Keratinocyte (primary cell): ENCODE data around the gene ZNF778.

Experiments
- CTCF ChIP-seq, 3 experiments: IDR thresholded peaks in 1 of 3; conservative IDR thresholded peaks in 1 of 3; optimal IDR thresholded peaks in 1 of 3; 2 replicates in 2 of 3; 3 replicates in 1 of 3; pipeline versions ENCODE3 to v1.5.1; 2011; ENCODE audit warnings: low read length in 3 of 3, mild to moderate bottlenecking in 3 of 3, moderate library complexity in 2 of 3, control low read depth in 1 of 3, inconsistent platforms in 1 of 3; ENCODE audit not compliant: insufficient read depth in 2 of 3; ENCODE audit errors: extremely low read depth in 1 of 3
- EZH2 ChIP-seq: IDR thresholded peaks from one replicate; pipeline ENCODE4 v1.6.1; 2012; ENCODE audit warnings: inconsistent platforms, mild to moderate bottlenecking, low read length, moderate library complexity

GRCh38 chr16:89176147-89176690 lies 41.3 kb upstream of the ZNF778 start:
- TF ChIP-seq EZH2 (no peak), CTCF (optimal IDR thresholded peaks at IDR 0.05 in 1 of 3, IDR thresholded peaks at IDR 0.05 in 1 of 3, conservative IDR thresholded peaks at IDR 0.05 in 1 of 3; ENCODE audit: extremely low read depth in 1 of 3, insufficient read depth in 2 of 3, low read length in 3 of 3) (no peak)
